ENCODE results near the gene LCE3A. TPM values are rescaled to one million over a fixed set of nuclear protein-coding genes. Genes with fewer than 3 reads are reported as not detected.

The LCE3A gene, protein sequence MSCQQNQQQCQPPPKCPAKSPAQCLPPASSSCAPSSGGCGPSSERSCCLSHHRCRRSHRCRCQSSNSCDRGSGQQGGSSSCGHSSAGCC
- not detected in 2 replicates for total RNA-seq (2014; rRNA removed; shearing (Covaris generic))
- polyA plus RNA-seq (2016; fragmentation: Nextera tagmentation; extraction: Ambion mirVana): not detected in 2 replicates
- long read RNA-seq: 0 reads

DNA sequence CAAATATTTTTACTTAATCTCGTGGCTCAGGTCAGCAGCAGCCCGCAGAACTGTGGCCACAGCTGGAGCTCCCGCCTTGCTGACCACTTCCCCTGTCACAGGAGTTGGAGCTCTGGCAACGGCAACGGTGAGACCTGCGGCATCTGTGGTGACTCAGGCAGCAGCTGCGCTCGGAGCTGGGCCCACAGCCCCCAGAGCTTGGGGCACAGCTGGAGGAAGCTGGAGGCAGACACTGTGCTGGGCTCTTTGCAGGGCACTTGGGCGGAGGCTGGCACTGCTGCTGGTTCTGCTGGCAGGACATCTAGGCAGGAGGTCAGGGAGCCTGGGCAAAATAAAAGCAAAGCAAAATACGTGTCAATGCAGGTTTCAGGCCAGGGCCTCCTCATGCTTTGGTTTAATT is at the start of gene LCE3A:
LCE3A (minus strand) TSS at position 301 of the 400 bp plus-strand sequence; CDS start at position 301, 0 bp downstream.
- no peaks in the 10 kb centered on the region for H3K79me2 ChIP-seq (replicated peaks; ENCODE audit: insufficient read depth)
- Mint-ChIP-seq H3K27me3 (ENCODE audit: insufficient read depth, low read depth, poor library complexity) (peaks cover 4% of the 10 kb centered on the region), H3K27ac (no peak within 1 kb of the TSS), H3K9me3 (peaks cover 33% of the 10 kb centered on the region), H3K36me3 (ENCODE audit: low read depth) (peaks cover 19% of the 10 kb centered on the region), H3K4me3 (no peak within 1 kb of the TSS), H3K4me1 (no peaks in the 10 kb centered on the region; the same call in 2 of the 3 replicates)
- 0 out of 2 replicates have a peak within 1 kb of the TSS, but pooled peaks have one; percentile 51 for H3K4me2 ChIP-seq
- no peak within 1 kb of the TSS for H3K4me3 ChIP-seq
- ATAC-seq (peak; percentile 31), DNase-seq (ENCODE audit: low spot score) (peak; percentile 11)
- TF ChIP-seq, protein P1, sequence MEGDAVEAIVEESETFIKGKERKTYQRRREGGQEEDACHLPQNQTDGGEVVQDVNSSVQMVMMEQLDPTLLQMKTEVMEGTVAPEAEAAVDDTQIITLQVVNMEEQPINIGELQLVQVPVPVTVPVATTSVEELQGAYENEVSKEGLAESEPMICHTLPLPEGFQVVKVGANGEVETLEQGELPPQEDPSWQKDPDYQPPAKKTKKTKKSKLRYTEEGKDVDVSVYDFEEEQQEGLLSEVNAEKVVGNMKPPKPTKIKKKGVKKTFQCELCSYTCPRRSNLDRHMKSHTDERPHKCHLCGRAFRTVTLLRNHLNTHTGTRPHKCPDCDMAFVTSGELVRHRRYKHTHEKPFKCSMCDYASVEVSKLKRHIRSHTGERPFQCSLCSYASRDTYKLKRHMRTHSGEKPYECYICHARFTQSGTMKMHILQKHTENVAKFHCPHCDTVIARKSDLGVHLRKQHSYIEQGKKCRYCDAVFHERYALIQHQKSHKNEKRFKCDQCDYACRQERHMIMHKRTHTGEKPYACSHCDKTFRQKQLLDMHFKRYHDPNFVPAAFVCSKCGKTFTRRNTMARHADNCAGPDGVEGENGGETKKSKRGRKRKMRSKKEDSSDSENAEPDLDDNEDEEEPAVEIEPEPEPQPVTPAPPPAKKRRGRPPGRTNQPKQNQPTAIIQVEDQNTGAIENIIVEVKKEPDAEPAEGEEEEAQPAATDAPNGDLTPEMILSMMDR (conservative IDR thresholded peaks at IDR 0.05; ENCODE audit: low read depth in 2 of 2): no peak
- TF ChIP-seq, protein P2, sequence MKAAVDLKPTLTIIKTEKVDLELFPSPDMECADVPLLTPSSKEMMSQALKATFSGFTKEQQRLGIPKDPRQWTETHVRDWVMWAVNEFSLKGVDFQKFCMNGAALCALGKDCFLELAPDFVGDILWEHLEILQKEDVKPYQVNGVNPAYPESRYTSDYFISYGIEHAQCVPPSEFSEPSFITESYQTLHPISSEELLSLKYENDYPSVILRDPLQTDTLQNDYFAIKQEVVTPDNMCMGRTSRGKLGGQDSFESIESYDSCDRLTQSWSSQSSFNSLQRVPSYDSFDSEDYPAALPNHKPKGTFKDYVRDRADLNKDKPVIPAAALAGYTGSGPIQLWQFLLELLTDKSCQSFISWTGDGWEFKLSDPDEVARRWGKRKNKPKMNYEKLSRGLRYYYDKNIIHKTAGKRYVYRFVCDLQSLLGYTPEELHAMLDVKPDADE (IDR thresholded peaks at IDR 0.05): no peak
- no peak for TF ChIP-seq NANOG (IDR thresholded peaks at IDR 0.05; ENCODE audit: borderline replicate concordance)
- no peak for TF ChIP-seq POLR2AphosphoS5 (IDR thresholded peaks at IDR 0.05; ENCODE audit: low read depth)
- TF ChIP-seq, protein P3, sequence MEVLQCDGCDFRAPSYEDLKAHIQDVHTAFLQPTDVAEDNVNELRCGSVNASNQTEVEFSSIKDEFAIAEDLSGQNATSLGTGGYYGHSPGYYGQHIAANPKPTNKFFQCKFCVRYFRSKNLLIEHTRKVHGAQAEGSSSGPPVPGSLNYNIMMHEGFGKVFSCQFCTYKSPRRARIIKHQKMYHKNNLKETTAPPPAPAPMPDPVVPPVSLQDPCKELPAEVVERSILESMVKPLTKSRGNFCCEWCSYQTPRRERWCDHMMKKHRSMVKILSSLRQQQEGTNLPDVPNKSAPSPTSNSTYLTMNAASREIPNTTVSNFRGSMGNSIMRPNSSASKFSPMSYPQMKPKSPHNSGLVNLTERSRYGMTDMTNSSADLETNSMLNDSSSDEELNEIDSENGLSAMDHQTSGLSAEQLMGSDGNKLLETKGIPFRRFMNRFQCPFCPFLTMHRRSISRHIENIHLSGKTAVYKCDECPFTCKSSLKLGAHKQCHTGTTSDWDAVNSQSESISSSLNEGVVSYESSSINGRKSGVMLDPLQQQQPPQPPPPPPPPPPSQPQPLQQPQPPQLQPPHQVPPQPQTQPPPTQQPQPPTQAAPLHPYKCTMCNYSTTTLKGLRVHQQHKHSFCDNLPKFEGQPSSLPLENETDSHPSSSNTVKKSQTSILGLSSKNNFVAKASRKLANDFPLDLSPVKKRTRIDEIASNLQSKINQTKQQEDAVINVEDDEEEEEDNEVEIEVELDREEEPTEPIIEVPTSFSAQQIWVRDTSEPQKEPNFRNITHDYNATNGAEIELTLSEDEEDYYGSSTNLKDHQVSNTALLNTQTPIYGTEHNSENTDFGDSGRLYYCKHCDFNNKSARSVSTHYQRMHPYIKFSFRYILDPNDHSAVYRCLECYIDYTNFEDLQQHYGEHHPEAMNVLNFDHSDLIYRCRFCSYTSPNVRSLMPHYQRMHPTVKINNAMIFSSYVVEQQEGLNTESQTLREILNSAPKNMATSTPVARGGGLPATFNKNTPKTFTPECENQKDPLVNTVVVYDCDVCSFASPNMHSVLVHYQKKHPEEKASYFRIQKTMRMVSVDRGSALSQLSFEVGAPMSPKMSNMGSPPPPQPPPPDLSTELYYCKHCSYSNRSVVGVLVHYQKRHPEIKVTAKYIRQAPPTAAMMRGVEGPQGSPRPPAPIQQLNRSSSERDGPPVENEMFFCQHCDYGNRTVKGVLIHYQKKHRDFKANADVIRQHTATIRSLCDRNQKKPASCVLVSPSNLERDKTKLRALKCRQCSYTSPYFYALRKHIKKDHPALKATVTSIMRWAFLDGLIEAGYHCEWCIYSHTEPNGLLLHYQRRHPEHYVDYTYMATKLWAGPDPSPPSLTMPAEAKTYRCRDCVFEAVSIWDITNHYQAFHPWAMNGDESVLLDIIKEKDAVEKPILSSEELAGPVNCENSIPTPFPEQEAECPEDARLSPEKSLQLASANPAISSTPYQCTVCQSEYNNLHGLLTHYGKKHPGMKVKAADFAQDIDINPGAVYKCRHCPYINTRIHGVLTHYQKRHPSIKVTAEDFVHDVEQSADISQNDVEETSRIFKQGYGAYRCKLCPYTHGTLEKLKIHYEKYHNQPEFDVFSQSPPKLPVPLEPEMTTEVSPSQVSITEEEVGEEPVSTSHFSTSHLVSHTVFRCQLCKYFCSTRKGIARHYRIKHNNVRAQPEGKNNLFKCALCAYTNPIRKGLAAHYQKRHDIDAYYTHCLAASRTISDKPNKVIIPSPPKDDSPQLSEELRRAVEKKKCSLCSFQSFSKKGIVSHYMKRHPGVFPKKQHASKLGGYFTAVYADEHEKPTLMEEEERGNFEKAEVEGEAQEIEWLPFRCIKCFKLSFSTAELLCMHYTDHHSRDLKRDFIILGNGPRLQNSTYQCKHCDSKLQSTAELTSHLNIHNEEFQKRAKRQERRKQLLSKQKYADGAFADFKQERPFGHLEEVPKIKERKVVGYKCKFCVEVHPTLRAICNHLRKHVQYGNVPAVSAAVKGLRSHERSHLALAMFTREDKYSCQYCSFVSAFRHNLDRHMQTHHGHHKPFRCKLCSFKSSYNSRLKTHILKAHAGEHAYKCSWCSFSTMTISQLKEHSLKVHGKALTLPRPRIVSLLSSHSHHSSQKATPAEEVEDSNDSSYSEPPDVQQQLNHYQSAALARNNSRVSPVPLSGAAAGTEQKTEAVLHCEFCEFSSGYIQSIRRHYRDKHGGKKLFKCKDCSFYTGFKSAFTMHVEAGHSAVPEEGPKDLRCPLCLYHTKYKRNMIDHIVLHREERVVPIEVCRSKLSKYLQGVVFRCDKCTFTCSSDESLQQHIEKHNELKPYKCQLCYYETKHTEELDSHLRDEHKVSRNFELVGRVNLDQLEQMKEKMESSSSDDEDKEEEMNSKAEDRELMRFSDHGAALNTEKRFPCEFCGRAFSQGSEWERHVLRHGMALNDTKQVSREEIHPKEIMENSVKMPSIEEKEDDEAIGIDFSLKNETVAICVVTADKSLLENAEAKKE (CRISPR knock-in tag; IDR thresholded peaks at IDR 0.05): no peak
- TF ChIP-seq ZNF114 (CRISPR knock-in tag; IDR thresholded peaks at IDR 0.05): no peak
- TF ChIP-seq EZH2phosphoT487 (IDR thresholded peaks at IDR 0.05; ENCODE audit: unreplicated experiment): no peak
- TF ChIP-seq JUNB (IDR thresholded peaks at IDR 0.05; ENCODE audit: unreplicated experiment): no peak
- no peak for TF ChIP-seq ZNF331 (CRISPR knock-in tag; IDR thresholded peaks at IDR 0.05; ENCODE audit: low read depth)
- TF ChIP-seq STAT1 (IDR thresholded peaks at IDR 0.05; ENCODE audit: unreplicated experiment): no peak
- TF ChIP-seq, protein P4, sequence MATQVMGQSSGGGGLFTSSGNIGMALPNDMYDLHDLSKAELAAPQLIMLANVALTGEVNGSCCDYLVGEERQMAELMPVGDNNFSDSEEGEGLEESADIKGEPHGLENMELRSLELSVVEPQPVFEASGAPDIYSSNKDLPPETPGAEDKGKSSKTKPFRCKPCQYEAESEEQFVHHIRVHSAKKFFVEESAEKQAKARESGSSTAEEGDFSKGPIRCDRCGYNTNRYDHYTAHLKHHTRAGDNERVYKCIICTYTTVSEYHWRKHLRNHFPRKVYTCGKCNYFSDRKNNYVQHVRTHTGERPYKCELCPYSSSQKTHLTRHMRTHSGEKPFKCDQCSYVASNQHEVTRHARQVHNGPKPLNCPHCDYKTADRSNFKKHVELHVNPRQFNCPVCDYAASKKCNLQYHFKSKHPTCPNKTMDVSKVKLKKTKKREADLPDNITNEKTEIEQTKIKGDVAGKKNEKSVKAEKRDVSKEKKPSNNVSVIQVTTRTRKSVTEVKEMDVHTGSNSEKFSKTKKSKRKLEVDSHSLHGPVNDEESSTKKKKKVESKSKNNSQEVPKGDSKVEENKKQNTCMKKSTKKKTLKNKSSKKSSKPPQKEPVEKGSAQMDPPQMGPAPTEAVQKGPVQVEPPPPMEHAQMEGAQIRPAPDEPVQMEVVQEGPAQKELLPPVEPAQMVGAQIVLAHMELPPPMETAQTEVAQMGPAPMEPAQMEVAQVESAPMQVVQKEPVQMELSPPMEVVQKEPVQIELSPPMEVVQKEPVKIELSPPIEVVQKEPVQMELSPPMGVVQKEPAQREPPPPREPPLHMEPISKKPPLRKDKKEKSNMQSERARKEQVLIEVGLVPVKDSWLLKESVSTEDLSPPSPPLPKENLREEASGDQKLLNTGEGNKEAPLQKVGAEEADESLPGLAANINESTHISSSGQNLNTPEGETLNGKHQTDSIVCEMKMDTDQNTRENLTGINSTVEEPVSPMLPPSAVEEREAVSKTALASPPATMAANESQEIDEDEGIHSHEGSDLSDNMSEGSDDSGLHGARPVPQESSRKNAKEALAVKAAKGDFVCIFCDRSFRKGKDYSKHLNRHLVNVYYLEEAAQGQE (IDR thresholded peaks at IDR 0.05; ENCODE audit: unreplicated experiment): no peak
- no peak for TF ChIP-seq EZH2 (IDR thresholded peaks at IDR 0.05; ENCODE audit: low read depth, unreplicated experiment)
- no peak for TF ChIP-seq CREB1 (CRISPR knock-in tag; IDR thresholded peaks at IDR 0.05; ENCODE audit: low read depth)
- no peaks in the 10 kb centered on the region; the same call in 1 of the 2 replicates for H3K27me3 ChIP-seq (ENCODE audit: insufficient read depth)
- peaks cover 16% of the 10 kb centered on the region for H3K9me2 ChIP-seq (ENCODE audit: insufficient read depth)
- H3F3A ChIP-seq (replicated peaks; ENCODE audit: low read depth): no peaks in the 10 kb centered on the region
- no peak within 1 kb of the TSS for H3K27ac ChIP-seq (ENCODE audit: low read depth)
- no peaks in the 10 kb centered on the region for H4K20me1 ChIP-seq (replicated peaks; ENCODE audit: insufficient read depth)
- peaks cover 5% of the 10 kb centered on the region; the same call in 1 of the 2 replicates for H3K4me1 ChIP-seq (ENCODE audit: insufficient read depth)
- peaks cover 7% of the 10 kb centered on the region; the same call in 1 of the 2 replicates for H3K36me3 ChIP-seq (ENCODE audit: insufficient read depth)
- peak within 1 kb of the TSS; percentile 97 for H2AFZ ChIP-seq
